Neural cell (in vitro differentiated cells): ENCODE results near the gene TRPV2. TPM values are rescaled to one million over a fixed set of nuclear protein-coding genes. Genes with fewer than 3 reads are reported as not detected.

ENCODE experiments used
- H2AFZ ChIP-seq: fragments of 200-600, 300-800 bp; sonication (generic), shearing (Covaris generic); 2 replicates; pipeline ENCODE4 v1.6.0; 2014; ENCODE audit warnings: low read depth, mild to moderate bottlenecking, antibody characterized with exemption, low read length, moderate library complexity
- H3F3A ChIP-seq: fragments of 200-600 bp; shearing (Covaris generic); 2 replicates; pipeline ENCODE4 v1.6.1; 2016; ENCODE audit warnings: mild to moderate bottlenecking, moderate library complexity, mixed read lengths, antibody characterized with exemption, low read length; ENCODE audit not compliant: insufficient read depth, poor library complexity, severe bottlenecking
- H3K27ac ChIP-seq: fragments of 200-600, 300-800 bp; sonication (generic), shearing (Covaris generic); 2 replicates; pipeline ENCODE4 v1.5.1; 2014; ENCODE audit warnings: mild to moderate bottlenecking, low read length, moderate library complexity
- H3K27me3 ChIP-seq: fragments of 300-800, 200-600 bp; sonication (generic), shearing (Covaris generic); 2 replicates; pipeline ENCODE4 v1.6.0; 2014; ENCODE audit warnings: mild to moderate bottlenecking, low read depth, low read length, moderate library complexity; ENCODE audit not compliant: insufficient read depth
- H3K36me3 ChIP-seq: fragments of 300-800, 200-600 bp; sonication (generic), shearing (Covaris generic); 2 replicates; pipeline ENCODE4 v1.5.1; 2014; ENCODE audit warnings: mild to moderate bottlenecking, antibody characterized with exemption, low read length, moderate library complexity; ENCODE audit not compliant: insufficient read depth
- H3K4me2 ChIP-seq: fragments of 300-800, 200-600 bp; sonication (generic), shearing (Covaris generic); 2 replicates; pipeline ENCODE4 v1.6.0; 2014; ENCODE audit warnings: mild to moderate bottlenecking, low read length
- H3K4me3 ChIP-seq: fragments of 300-800, 200-600 bp; sonication (generic), shearing (Covaris generic); 2 replicates; pipeline ENCODE4 v1.5.1; 2014; ENCODE audit warnings: mild to moderate bottlenecking, low read length, moderate library complexity
- H3K79me2 ChIP-seq: fragments of 200-600 bp; shearing (Covaris generic); replicated peaks from 2 replicates; pipeline ENCODE4 v1.6.0; 2014; ENCODE audit warnings: mild to moderate bottlenecking, low read length, moderate library complexity; ENCODE audit not compliant: insufficient read depth
- H3K9ac ChIP-seq: fragments of 300-800, 200-600 bp; sonication (generic), shearing (Covaris generic); 2 replicates; pipeline ENCODE4 v1.6.1; 2016; ENCODE audit warnings: mild to moderate bottlenecking, low read length, mixed read lengths
- H3K9me2 ChIP-seq: fragments of 200-600 bp; shearing (Covaris generic); 2 replicates; pipeline ENCODE4 v1.6.1; 2016; ENCODE audit warnings: mild to moderate bottlenecking, low read length, mixed read lengths; ENCODE audit not compliant: insufficient read depth
- H3K9me3 ChIP-seq: fragments of 200-600, 300-800 bp; sonication (generic), shearing (Covaris generic); 2 replicates; pipeline ENCODE4 v1.6.1; 2016; ENCODE audit warnings: mild to moderate bottlenecking, mixed run types, low read length, moderate library complexity, mixed read lengths
- H4K20me1 ChIP-seq: fragments of 200-600 bp; shearing (Covaris generic); 2 replicates; pipeline ENCODE4 v1.6.1; 2016; ENCODE audit warnings: mild to moderate bottlenecking, mixed run types; ENCODE audit not compliant: insufficient read depth
- EP300 ChIP-seq: fragments of 450-650 bp; conservative IDR thresholded peaks from 2 replicates; pipeline ENCODE4 v1.6.1; 2014; ENCODE audit warnings: antibody characterized with exemption, mild to moderate bottlenecking, moderate library complexity; ENCODE audit not compliant: poor library complexity, severe bottlenecking
- EZH2 ChIP-seq: fragments of 200-600, 300-800 bp; shearing (Covaris generic), sonication (generic); IDR thresholded peaks from 2 replicates; pipeline ENCODE4 v1.6.1; 2014; ENCODE audit warnings: antibody characterized with exemption, low read length, borderline replicate concordance, mild to moderate bottlenecking; ENCODE audit not compliant: insufficient read depth, poor library complexity, severe bottlenecking
- MXI1 ChIP-seq: fragments of 450-650 bp; conservative IDR thresholded peaks from 2 replicates; pipeline ENCODE4 v1.6.1; 2014; ENCODE audit warnings: antibody characterized with exemption, mild to moderate bottlenecking; ENCODE audit not compliant: poor library complexity, severe bottlenecking
- POLR2AphosphoS5 ChIP-seq: IDR thresholded peaks from 2 replicates; pipeline ENCODE4 v1.6.1; 2012
- RAD21 ChIP-seq: fragments of 450-650 bp; conservative IDR thresholded peaks from 2 replicates; pipeline ENCODE4 v1.6.1; 2014; ENCODE audit warnings: antibody characterized with exemption, mild to moderate bottlenecking, moderate library complexity
- SMC3 ChIP-seq: fragments of 450-650 bp; conservative IDR thresholded peaks from 2 replicates; pipeline ENCODE4 v1.6.1; 2014; ENCODE audit warnings: antibody characterized with exemption, mild to moderate bottlenecking, moderate library complexity; ENCODE audit not compliant: poor library complexity
- TAF1 ChIP-seq: IDR thresholded peaks from 2 replicates; pipeline ENCODE4 v1.6.1; 2012; ENCODE audit warnings: low read depth
- polyA plus RNA-seq: library from polyadenylated mRNA; depleted of rRNA; stranded (reverse); fragments of >200 nt; gene quantifications from 2 replicates; pipeline ENCODE4 v1.2.3, GENCODE V29; 2014
- TF ChIP-seq, protein P1 (sequence below): IDR thresholded peaks from 2 replicates; pipeline ENCODE4 v1.6.1; 2012; ENCODE audit warnings: borderline replicate concordance
- TF ChIP-seq, protein P2 (sequence below): fragments of 450-650 bp; IDR thresholded peaks from 2 replicates; pipeline ENCODE4 v1.5.1; 2014; ENCODE audit warnings: antibody characterized with exemption, mild to moderate bottlenecking, moderate library complexity; ENCODE audit not compliant: poor library complexity, severe bottlenecking

TRPV2 gene
- polyA plus RNA-seq, 1 donor from 2014 or later: not detected

DNA sequence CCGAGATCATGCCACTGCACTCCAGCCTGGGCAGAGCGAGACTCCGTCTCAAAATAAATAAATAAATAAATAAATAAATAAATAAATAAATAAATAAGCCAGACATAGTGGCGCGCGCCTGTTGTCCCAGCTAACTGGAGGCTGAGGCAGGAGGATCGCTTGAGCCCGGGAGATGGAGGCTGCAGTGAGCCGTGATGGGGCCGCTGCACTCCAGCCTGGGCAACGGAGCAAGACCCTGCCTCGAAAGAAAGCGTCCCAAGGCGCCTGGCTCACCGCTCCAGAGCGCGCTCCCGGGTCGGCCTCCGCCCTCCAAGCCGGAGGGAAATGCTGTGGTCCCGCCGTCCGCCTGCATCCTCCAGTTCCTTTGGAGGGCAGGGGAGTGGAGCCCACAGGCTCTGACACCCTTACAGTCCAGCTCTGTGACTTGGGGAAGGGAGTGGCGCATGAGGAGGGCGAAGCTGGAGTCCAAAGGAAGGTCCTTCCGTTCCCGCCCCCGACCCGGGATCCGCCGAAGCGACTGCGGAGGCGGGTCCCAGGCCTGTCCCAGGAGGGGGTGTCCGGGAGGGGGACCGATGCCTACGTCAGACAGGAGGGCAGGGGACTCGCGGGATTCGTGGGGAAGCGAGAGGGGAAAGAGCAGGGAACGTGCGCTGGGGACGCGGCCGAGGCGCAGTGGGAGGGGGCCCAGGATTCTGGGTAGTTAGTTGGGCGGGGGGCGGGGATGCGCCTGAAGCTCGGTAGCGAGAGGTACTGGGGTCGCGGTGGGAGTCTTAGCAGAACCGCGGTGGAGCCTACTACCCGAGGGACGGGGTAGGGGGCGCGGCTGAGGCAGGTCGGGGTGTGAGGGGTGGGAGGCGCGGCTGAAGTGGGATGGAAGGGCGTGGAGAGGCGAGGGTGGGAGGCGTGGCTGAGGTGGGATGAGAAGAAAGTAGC lies 8.4 kb upstream of the TRPV2 start:
- Histone ChIP-seq H3K79me2 (no peaks in the 10 kb centered on the region), H3K9me2 (no peaks in the 10 kb centered on the region), H3K4me3 (peak overlapping the region; percentile 62), H3F3A (no peaks in the 10 kb centered on the region), H3K27ac (no peak overlapping the region), H3K36me3 (no peaks in the 10 kb centered on the region), H3K4me2 (no peak overlapping the region), H3K27me3 (peaks cover 7% of the 10 kb centered on the region), H3K9me3 (no peaks in the 10 kb centered on the region), H3K9ac (peak overlapping the region; percentile 39), H4K20me1 (no peaks in the 10 kb centered on the region), H2AFZ (peak overlapping the region; percentile 8)
- TF ChIP-seq TAF1 (no peak), SMC3 (no peak), EZH2 (no peak), EP300 (no peak), POLR2AphosphoS5 (no peak), MXI1 (no peak), RAD21 (no peak)
- TF ChIP-seq, protein P1, sequence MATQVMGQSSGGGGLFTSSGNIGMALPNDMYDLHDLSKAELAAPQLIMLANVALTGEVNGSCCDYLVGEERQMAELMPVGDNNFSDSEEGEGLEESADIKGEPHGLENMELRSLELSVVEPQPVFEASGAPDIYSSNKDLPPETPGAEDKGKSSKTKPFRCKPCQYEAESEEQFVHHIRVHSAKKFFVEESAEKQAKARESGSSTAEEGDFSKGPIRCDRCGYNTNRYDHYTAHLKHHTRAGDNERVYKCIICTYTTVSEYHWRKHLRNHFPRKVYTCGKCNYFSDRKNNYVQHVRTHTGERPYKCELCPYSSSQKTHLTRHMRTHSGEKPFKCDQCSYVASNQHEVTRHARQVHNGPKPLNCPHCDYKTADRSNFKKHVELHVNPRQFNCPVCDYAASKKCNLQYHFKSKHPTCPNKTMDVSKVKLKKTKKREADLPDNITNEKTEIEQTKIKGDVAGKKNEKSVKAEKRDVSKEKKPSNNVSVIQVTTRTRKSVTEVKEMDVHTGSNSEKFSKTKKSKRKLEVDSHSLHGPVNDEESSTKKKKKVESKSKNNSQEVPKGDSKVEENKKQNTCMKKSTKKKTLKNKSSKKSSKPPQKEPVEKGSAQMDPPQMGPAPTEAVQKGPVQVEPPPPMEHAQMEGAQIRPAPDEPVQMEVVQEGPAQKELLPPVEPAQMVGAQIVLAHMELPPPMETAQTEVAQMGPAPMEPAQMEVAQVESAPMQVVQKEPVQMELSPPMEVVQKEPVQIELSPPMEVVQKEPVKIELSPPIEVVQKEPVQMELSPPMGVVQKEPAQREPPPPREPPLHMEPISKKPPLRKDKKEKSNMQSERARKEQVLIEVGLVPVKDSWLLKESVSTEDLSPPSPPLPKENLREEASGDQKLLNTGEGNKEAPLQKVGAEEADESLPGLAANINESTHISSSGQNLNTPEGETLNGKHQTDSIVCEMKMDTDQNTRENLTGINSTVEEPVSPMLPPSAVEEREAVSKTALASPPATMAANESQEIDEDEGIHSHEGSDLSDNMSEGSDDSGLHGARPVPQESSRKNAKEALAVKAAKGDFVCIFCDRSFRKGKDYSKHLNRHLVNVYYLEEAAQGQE: no peak
- TF ChIP-seq, protein P2, sequence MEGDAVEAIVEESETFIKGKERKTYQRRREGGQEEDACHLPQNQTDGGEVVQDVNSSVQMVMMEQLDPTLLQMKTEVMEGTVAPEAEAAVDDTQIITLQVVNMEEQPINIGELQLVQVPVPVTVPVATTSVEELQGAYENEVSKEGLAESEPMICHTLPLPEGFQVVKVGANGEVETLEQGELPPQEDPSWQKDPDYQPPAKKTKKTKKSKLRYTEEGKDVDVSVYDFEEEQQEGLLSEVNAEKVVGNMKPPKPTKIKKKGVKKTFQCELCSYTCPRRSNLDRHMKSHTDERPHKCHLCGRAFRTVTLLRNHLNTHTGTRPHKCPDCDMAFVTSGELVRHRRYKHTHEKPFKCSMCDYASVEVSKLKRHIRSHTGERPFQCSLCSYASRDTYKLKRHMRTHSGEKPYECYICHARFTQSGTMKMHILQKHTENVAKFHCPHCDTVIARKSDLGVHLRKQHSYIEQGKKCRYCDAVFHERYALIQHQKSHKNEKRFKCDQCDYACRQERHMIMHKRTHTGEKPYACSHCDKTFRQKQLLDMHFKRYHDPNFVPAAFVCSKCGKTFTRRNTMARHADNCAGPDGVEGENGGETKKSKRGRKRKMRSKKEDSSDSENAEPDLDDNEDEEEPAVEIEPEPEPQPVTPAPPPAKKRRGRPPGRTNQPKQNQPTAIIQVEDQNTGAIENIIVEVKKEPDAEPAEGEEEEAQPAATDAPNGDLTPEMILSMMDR: no peak

GRCh38 chr17:16407911-16408588 lies 7.3 kb upstream of the TRPV2 start:
- no peak for TF ChIP-seq RAD21
- no peak for TF ChIP-seq EZH2
- TF ChIP-seq SMC3: no peak
- TF ChIP-seq MXI1: no peak
- TF ChIP-seq, protein P1: no peak
- no peak for TF ChIP-seq EP300
- TF ChIP-seq POLR2AphosphoS5: no peak
- TF ChIP-seq, protein P2: no peak
- TF ChIP-seq TAF1: no peak
- H3K36me3 ChIP-seq: no peaks in the 10 kb centered on the region
- H3K4me2 ChIP-seq: no peak overlapping the region
- H3K9me3 ChIP-seq: no peaks in the 10 kb centered on the region
- H3F3A ChIP-seq: no peaks in the 10 kb centered on the region
- no peak overlapping the region for H3K27ac ChIP-seq
- no peak overlapping the region for H3K9ac ChIP-seq
- H4K20me1 ChIP-seq: no peaks in the 10 kb centered on the region
- no peak overlapping the region for H2AFZ ChIP-seq
- no peaks in the 10 kb centered on the region for H3K9me2 ChIP-seq
- H3K4me3 ChIP-seq: no peak overlapping the region
- H3K27me3 ChIP-seq: peaks cover 7% of the 10 kb centered on the region
- H3K79me2 ChIP-seq: no peaks in the 10 kb centered on the region
